Fibroblast of lung (primary cell): Measurements from ENCODE around the gene FBXL14. TPM values are rescaled to one million over a fixed set of nuclear protein-coding genes. Genes with fewer than 3 reads are reported as not detected.

ENCODE experiments used
- DNase-seq, 2 donors: peaks; one replicate each; pipeline versions ENCODE4 v3.0.0 to v3.0.0-alpha.2; 2010; ENCODE audit warnings: low read depth in 2 of 2
- H2AFZ ChIP-seq: 2 replicates; pipeline ENCODE4 v1.5.1; 2012; ENCODE audit warnings: low read length, control low read depth, inconsistent platforms
- H3K27ac ChIP-seq: 2 replicates; pipeline ENCODE4 v1.5.1; 2011; ENCODE audit warnings: low read length, control low read depth; ENCODE audit not compliant: insufficient read depth
- H3K27me3 ChIP-seq: 2 replicates; pipeline ENCODE4 v1.5.1; 2011; ENCODE audit warnings: mild to moderate bottlenecking, low read length; ENCODE audit not compliant: control insufficient read depth, insufficient read depth
- H3K36me3 ChIP-seq: 2 replicates; pipeline ENCODE4 v1.5.1; 2011; ENCODE audit warnings: low read length; ENCODE audit not compliant: control insufficient read depth, insufficient read depth
- H3K4me1 ChIP-seq: 2 replicates; pipeline ENCODE4 v1.5.1; 2011; ENCODE audit warnings: low read length; ENCODE audit not compliant: control insufficient read depth, insufficient read depth; ENCODE audit errors: extremely low read depth
- H3K4me2 ChIP-seq: 2 replicates; pipeline ENCODE4 v1.5.1; 2011; ENCODE audit warnings: low read length, control low read depth; ENCODE audit not compliant: insufficient read depth; ENCODE audit errors: extremely low read depth
- H3K4me3 ChIP-seq, 4 experiments: fragments of 200-600 bp in 1 of 4; sonication (generic) in 1 of 4; replicated peaks in 1 of 4; 2 replicates each; pipeline ENCODE4 v1.5.1; 2011 to 2016; ENCODE audit warnings: low read length in 4 of 4, low read depth in 3 of 4, mild to moderate bottlenecking in 3 of 4, control low read depth in 2 of 4, inconsistent platforms in 1 of 4, mixed read lengths in 1 of 4; ENCODE audit not compliant: insufficient read depth in 1 of 4; ENCODE audit errors: control extremely low read depth in 1 of 4
- H3K79me2 ChIP-seq: 2 replicates; pipeline ENCODE4 v1.5.1; 2012; ENCODE audit warnings: mild to moderate bottlenecking, low read length, inconsistent platforms; ENCODE audit not compliant: control insufficient read depth, insufficient read depth
- H3K9ac ChIP-seq: 2 replicates; pipeline ENCODE4 v1.5.1; 2011; ENCODE audit warnings: mild to moderate bottlenecking, low read length, control low read depth; ENCODE audit not compliant: insufficient read depth
- H3K9me3 ChIP-seq: 2 replicates; pipeline ENCODE4 v1.5.1; 2012; ENCODE audit warnings: low read depth, low read length; ENCODE audit not compliant: control insufficient read depth, insufficient read depth
- H4K20me1 ChIP-seq: 2 replicates; pipeline ENCODE4 v1.5.1; 2011; ENCODE audit warnings: low read length; ENCODE audit not compliant: control insufficient read depth, insufficient read depth; ENCODE audit errors: extremely low read depth
- CTCF ChIP-seq, 2 donors: IDR thresholded peaks in 1 of 2; conservative IDR thresholded peaks in 1 of 2; 1 replicate in 1 of 2; 2 replicates in 1 of 2; pipeline ENCODE4 v1.5.1; 2011 to 2012; ENCODE audit warnings: low read length in 2 of 2, control low read depth in 1 of 2, inconsistent platforms in 1 of 2, low read depth in 1 of 2, mild to moderate bottlenecking in 1 of 2
- EZH2 ChIP-seq: IDR thresholded peaks from 2 replicates; pipeline ENCODE4 v1.5.1; 2012; ENCODE audit warnings: low read length, control low read depth, mild to moderate bottlenecking; ENCODE audit errors: missing control alignments
- polyA plus RNA-seq, 2 donors: library from polyadenylated mRNA; depleted of rRNA in 1 of 2; stranded (reverse) in 1 of 2; unstranded in 1 of 2; fragments of >200 nt; gene quantifications; 2 replicates each; pipeline ENCODE4 v1.2.1, GENCODE V29; 2011 to 2012; ENCODE audit warnings: missing spikeins in 1 of 2
- total RNA-seq: library from RNA; depleted of rRNA; stranded (reverse); fragments of >200 nt; gene quantifications from 2 replicates; pipeline ENCODE4 v1.2.1, GENCODE V29; 2014

Gene FBXL14
- total and polyA plus RNA-seq, 2 donors (not counting 1 experiment from before 2014, with no cell fraction given) = 2.6 to 6.4 TPM

DNA sequence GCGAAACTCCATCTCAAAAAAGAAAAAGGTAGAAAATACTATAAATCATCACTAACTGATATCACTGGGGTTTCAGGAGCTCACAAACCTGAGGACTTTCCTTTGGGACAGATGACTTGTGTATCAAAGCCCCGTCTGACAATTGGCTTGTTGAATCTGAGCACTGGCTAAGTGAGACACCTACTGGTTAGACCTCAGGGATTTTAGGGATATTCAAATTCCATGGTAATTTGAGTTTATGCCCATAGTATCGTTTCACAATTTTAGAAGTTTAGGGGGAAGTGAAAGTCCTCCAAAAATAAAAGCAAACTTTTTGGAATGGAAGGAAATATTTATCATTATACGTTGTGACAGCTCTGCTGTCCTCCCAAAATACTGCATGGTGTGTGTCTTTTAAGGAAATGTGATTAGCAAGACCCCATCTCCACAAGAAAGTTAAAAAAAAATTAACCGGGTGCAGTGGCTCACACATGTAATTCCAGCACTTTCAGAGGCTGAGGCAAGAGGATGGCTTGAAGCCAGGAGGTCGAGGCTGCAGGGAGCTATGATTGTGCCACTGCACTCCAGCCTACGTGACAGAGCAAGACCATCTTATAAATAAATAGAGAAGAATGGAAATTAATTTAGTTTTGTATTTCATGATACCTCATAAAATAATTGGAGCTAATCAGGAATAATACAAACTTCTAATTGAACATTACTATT is 49.2 kb downstream of the FBXL14 start:
- H3K4me3 ChIP-seq = no peak overlapping the region
- no peak for TF ChIP-seq EZH2
- TF ChIP-seq CTCF (conservative IDR thresholded peaks at IDR 0.05 in 1 of 2, IDR thresholded peaks at IDR 0.05 in 1 of 2; ENCODE audit: low read depth in 1 of 2, low read length in 2 of 2) = peak; percentile 29 to 48
- H3K4me1 ChIP-seq = peaks cover 2% of the 10 kb centered on the region
- H3K27ac ChIP-seq = no peak overlapping the region
- no peaks in the 10 kb centered on the region for H3K9me3 ChIP-seq
- no peaks in the 10 kb centered on the region for H3K27me3 ChIP-seq
- peaks cover 7% of the 10 kb centered on the region for H3K36me3 ChIP-seq
- H3K4me2 ChIP-seq = no peak overlapping the region
- no peak overlapping the region for H2AFZ ChIP-seq
- peaks cover 91% of the 10 kb centered on the region for H3K79me2 ChIP-seq
- H4K20me1 ChIP-seq = no peaks in the 10 kb centered on the region
- peak; percentile 35 to 73 for DNase-seq
- no peak overlapping the region for H3K9ac ChIP-seq

DNA sequence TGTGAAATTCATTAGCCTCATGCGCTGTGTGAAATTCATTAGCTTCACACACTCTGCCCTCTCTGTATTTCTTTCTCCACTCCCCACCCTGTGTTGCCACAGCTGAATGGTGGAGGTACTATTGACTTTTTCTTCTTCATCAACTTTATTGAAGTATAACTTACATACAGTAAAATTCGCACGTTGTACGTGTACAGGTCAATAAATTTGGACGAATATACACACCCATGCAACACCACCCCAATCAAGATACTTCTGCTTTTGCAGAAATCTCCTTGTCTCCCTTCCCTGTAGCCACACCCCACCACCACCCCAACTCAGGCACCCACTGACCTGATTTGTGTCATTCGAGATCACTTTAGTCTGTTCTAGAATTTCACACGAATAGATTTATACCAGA is 51.8 kb downstream of the FBXL14 start:
- Histone ChIP-seq H3K4me2 (no peak overlapping the region), H4K20me1 (no peaks in the 10 kb centered on the region), H3K36me3 (peaks cover 7% of the 10 kb centered on the region), H3K4me1 (peaks cover 2% of the 10 kb centered on the region), H3K9me3 (no peaks in the 10 kb centered on the region), H3K79me2 (peaks cover 94% of the 10 kb centered on the region), H3K27ac (no peak overlapping the region), H3K9ac (no peak overlapping the region), H3K27me3 (no peaks in the 10 kb centered on the region), H2AFZ (no peak overlapping the region), H3K4me3 (no peak overlapping the region)
- TF ChIP-seq EZH2 (no peak), CTCF (conservative IDR thresholded peaks at IDR 0.05 in 1 of 2, IDR thresholded peaks at IDR 0.05 in 1 of 2; ENCODE audit: low read depth in 1 of 2, low read length in 2 of 2) (no peak)
- no peak for DNase-seq

GRCh38 chr12:1540690-1541089 is 53.7 kb downstream of the FBXL14 start:
- H3K79me2 ChIP-seq = peaks cover 95% of the 10 kb centered on the region
- H3K4me3 ChIP-seq = no peak overlapping the region
- peaks cover 2% of the 10 kb centered on the region for H3K4me1 ChIP-seq
- H3K27me3 ChIP-seq = no peaks in the 10 kb centered on the region
- no peaks in the 10 kb centered on the region for H3K9me3 ChIP-seq
- no peak overlapping the region for H3K4me2 ChIP-seq
- TF ChIP-seq EZH2 (no peak), CTCF (conservative IDR thresholded peaks at IDR 0.05 in 1 of 2, IDR thresholded peaks at IDR 0.05 in 1 of 2; ENCODE audit: low read depth in 1 of 2, low read length in 2 of 2) (no peak)
- peak in 1 of 2 donors; percentile 54 for DNase-seq
- H3K36me3 ChIP-seq = no peaks in the 10 kb centered on the region
- H3K9ac ChIP-seq = no peak overlapping the region
- no peak overlapping the region for H3K27ac ChIP-seq
- no peaks in the 10 kb centered on the region for H4K20me1 ChIP-seq
- no peak overlapping the region for H2AFZ ChIP-seq
